ENCODE results near the gene CTXN1. TPM values are rescaled to one million over a fixed set of nuclear protein-coding genes. Genes with fewer than 3 reads are reported as not detected.

The CTXN1 gene
- total and polyA plus RNA-seq, 2 donors (not counting 3 experiments of a cell fraction or from before 2014, with no cell fraction given) = 16.0 to 27.6 TPM

DNA sequence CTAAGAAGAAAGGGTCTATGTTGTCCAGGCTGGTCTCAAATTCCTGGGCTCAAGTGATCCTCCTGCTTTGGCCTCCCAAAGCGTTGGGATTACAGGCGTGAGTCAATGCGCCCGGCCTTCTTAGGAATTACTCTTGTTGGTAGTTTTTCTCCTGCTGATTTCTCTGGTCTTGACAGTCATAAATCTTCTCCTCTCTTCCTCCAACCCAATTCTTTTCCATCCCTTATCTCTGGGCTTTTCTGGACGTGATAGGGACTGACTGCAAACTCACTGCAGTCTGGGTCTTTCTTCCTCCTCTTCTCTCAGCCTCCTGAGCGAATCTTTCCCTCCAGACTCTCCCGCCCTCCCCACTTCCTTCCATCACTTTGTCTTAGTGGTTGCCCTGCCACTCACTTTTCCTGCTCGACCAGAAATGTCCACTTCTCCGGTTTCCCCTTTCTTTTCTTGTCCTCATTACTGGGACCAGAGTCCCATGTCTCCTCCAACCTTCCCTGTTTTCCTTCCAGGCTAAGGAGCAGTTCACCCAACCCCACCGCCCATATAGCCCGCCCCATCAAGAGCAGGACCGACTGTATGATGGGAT, 39.4 kb upstream of the CTXN1 start:
- no peaks in the 10 kb centered on the region for H3K9me1 ChIP-seq (replicated peaks; ENCODE audit: control insufficient read depth, extremely low read depth, insufficient read depth, low read length)
- TF ChIP-seq POLR2AphosphoS5 (IDR thresholded peaks at IDR 0.05; ENCODE audit: insufficient read depth, low read depth, low read length) (no peak), FOS (IDR thresholded peaks at IDR 0.05; ENCODE audit: borderline replicate concordance, insufficient read depth, low read length) (no peak), MAX (IDR thresholded peaks at IDR 0.05; ENCODE audit: insufficient read depth, insufficient read length) (no peak), POLR2A (IDR thresholded peaks at IDR 0.05; ENCODE audit: low read depth, low read length) (no peak), JUN (IDR thresholded peaks at IDR 0.05; ENCODE audit: borderline replicate concordance, insufficient read depth, insufficient read length, low read depth) (no peak), EZH2 (IDR thresholded peaks at IDR 0.05; ENCODE audit: borderline replicate concordance, low read depth, low read length, severe bottlenecking) (no peak)
- TF ChIP-seq, protein P1, sequence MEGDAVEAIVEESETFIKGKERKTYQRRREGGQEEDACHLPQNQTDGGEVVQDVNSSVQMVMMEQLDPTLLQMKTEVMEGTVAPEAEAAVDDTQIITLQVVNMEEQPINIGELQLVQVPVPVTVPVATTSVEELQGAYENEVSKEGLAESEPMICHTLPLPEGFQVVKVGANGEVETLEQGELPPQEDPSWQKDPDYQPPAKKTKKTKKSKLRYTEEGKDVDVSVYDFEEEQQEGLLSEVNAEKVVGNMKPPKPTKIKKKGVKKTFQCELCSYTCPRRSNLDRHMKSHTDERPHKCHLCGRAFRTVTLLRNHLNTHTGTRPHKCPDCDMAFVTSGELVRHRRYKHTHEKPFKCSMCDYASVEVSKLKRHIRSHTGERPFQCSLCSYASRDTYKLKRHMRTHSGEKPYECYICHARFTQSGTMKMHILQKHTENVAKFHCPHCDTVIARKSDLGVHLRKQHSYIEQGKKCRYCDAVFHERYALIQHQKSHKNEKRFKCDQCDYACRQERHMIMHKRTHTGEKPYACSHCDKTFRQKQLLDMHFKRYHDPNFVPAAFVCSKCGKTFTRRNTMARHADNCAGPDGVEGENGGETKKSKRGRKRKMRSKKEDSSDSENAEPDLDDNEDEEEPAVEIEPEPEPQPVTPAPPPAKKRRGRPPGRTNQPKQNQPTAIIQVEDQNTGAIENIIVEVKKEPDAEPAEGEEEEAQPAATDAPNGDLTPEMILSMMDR (IDR thresholded peaks at IDR 0.05; ENCODE audit: extremely low read depth in 1 of 2, insufficient read depth in 1 of 2, low read depth in 1 of 2, low read length in 2 of 2) = no peak
- intact Hi-C loops (cut with micrococcal nuclease) (no loop called here), dilution Hi-C loops (cut with MboI; ENCODE audit: extremely low pct_ligation_motif_present, low sequenced_read_pairs) (no loop called here)
- ChIA-PET POLR2A (no interaction called here), CTCF (no interaction called here)
- no peak overlapping the region for H3K9ac ChIP-seq (replicated peaks; ENCODE audit: extremely low read depth, insufficient read depth, low read length)
- no peak overlapping the region for H3K27ac ChIP-seq (ENCODE audit: insufficient read depth, low read depth, low read length)
- H3K79me2 ChIP-seq (ENCODE audit: control insufficient read depth, insufficient read depth, low read length) = no peaks in the 10 kb centered on the region
- FAIRE-seq (no peak), DNase-seq (ENCODE audit: low read depth, low spot score) (no peak)
- no peaks in the 10 kb centered on the region for H3K27me3 ChIP-seq (ENCODE audit: control insufficient read depth in 2 of 2, insufficient read depth in 2 of 2, low read length in 2 of 2)
- BruUV-seq (replicated peaks) = no TSS peak
- H3K4me1 ChIP-seq (ENCODE audit: control insufficient read depth, extremely low read depth, insufficient read depth, low read length) = no peaks in the 10 kb centered on the region
- H3K4me2 ChIP-seq (ENCODE audit: insufficient read depth, low read length) = no peak overlapping the region
- no peak overlapping the region for H3K4me3 ChIP-seq (replicated peaks in 1 of 3; ENCODE audit: insufficient read depth in 1 of 3, low read depth in 1 of 3, low read length in 3 of 3)
- H2AFZ ChIP-seq (ENCODE audit: low read depth, low read length) = no peak overlapping the region
- H4K20me1 ChIP-seq (replicated peaks; ENCODE audit: control insufficient read depth, extremely low read depth, insufficient read depth, low read length) = no peaks in the 10 kb centered on the region
- H3K9me3 ChIP-seq (replicated peaks; ENCODE audit: control insufficient read depth, insufficient read depth, low read length) = no peaks in the 10 kb centered on the region
- peaks cover 27 to 50% of the 10 kb centered on the region in 2 experiments for H3K36me3 ChIP-seq (ENCODE audit: control insufficient read depth in 2 of 2, extremely low read depth in 1 of 2, insufficient read depth in 2 of 2, low read length in 2 of 2)
